Caco-2 (cell line): Measurements from ENCODE around the gene CDC14A. TPM values are rescaled to one million over a fixed set of nuclear protein-coding genes. Genes with fewer than 3 reads are reported as not detected.

Experiments
- BruUV-seq: library from RNA; stranded (reverse); fragments of 400-500 nt; replicated peaks from 2 replicates; lab custom pipeline; 2021; lab: Mats Ljungman, UMichigan
- CTCF ChIA-PET: fragments of 300-600 bp; sonication (Branson Sonifier 250); formaldehyde crosslinking; loops from one replicate; lab custom pipeline; 2022; ENCODE audit warnings: antibody characterized with exemption; lab: Charles Lee
- POLR2A ChIA-PET: fragments of 300-600 bp; sonication (Branson Sonifier 250); formaldehyde crosslinking; loops from one replicate; lab custom pipeline; 2022; ENCODE audit warnings: antibody characterized with exemption; lab: Charles Lee
- DNase-seq, 2 experiments: peaks; one replicate each; pipeline versions ENCODE4 v3.0.0 to v3.0.0-alpha.2; 2020 to 2022
- H3K27me3 ChIP-seq: replicated peaks from 2 replicates; pipeline ENCODE4 v1.6.0; 2011; ENCODE audit warnings: low read length; ENCODE audit not compliant: control insufficient read depth, insufficient read depth
- H3K36me3 ChIP-seq: 2 replicates; pipeline ENCODE4 v1.5.1; 2011; ENCODE audit warnings: low read length; ENCODE audit not compliant: control insufficient read depth, insufficient read depth
- H3K4me1 ChIP-seq: fragments of 250-450 bp; sonication (Bioruptor Pico); 2 replicates; pipeline ENCODE4 v1.5.1; 2020; ENCODE audit warnings: mild to moderate bottlenecking
- H3K4me3 ChIP-seq: 2 replicates; pipeline ENCODE4 v1.5.1; 2011; ENCODE audit warnings: low read depth, mild to moderate bottlenecking, control low read depth, low read length
- H3K9me3 ChIP-seq: fragments of 250-450 bp; sonication (Bioruptor Pico); 2 replicates; pipeline ENCODE4 v1.5.1; 2020; ENCODE audit warnings: mild to moderate bottlenecking, moderate library complexity
- H3K27ac Mint-ChIP-seq: one replicate; pipeline ENCODE4 v1.8.0; 2022; ENCODE audit warnings: mixed read lengths; ENCODE audit not compliant: unreplicated experiment
- H3K27me3 Mint-ChIP-seq: one replicate; pipeline ENCODE4 v1.8.0; 2022; ENCODE audit warnings: mixed read lengths; ENCODE audit not compliant: insufficient read depth, unreplicated experiment
- H3K36me3 Mint-ChIP-seq: one replicate; pipeline ENCODE4 v1.8.0; 2022; ENCODE audit warnings: mild to moderate bottlenecking, mixed read lengths; ENCODE audit not compliant: insufficient read depth, unreplicated experiment
- H3K4me1 Mint-ChIP-seq: one replicate; pipeline ENCODE4 v1.8.0; 2022; ENCODE audit warnings: low read depth, mixed read lengths; ENCODE audit not compliant: unreplicated experiment
- H3K4me3 Mint-ChIP-seq: one replicate; pipeline ENCODE4 v1.8.0; 2022; ENCODE audit warnings: mild to moderate bottlenecking, moderate library complexity, mixed read lengths; ENCODE audit not compliant: unreplicated experiment
- H3K9me3 Mint-ChIP-seq: one replicate; pipeline ENCODE4 v1.8.0; 2022; ENCODE audit warnings: mixed read lengths; ENCODE audit not compliant: unreplicated experiment
- CTCF ChIP-seq, 2 experiments: fragments of 200-600 bp in 1 of 2; IDR thresholded peaks; 1 replicate in 1 of 2; 2 replicates in 1 of 2; pipeline versions ENCODE4 v1.5.1 to v1.8.0; 2011 to 2022; ENCODE audit warnings: antibody characterized with exemption in 1 of 2, control low read depth in 1 of 2, inconsistent platforms in 1 of 2, low read depth in 1 of 2, low read length in 1 of 2, mild to moderate bottlenecking in 1 of 2, moderate library complexity in 1 of 2; ENCODE audit not compliant: insufficient read depth in 1 of 2, severe bottlenecking in 1 of 2, unreplicated experiment in 1 of 2
- intact Hi-C: fragments of 100-400 bp; cut with micrococcal nuclease; formaldehyde crosslinking; loops from one replicate; pipeline ENCODE4 v1.10.0; 2022; ENCODE audit not compliant: unreplicated experiment
- total RNA-seq: library from RNA; stranded (reverse); gene quantifications from 2 replicates; pipeline ENCODE4 v1.2.3, GENCODE V29; 2022

CDC14A gene
- total RNA-seq, 1 experiment from 2014 or later: 7.3 TPM

GRCh38 chr1:100395913-100396312, 43.6 kb downstream of the CDC14A start:
- TF ChIP-seq CTCF (IDR thresholded peaks at IDR 0.05; ENCODE audit: insufficient read depth in 1 of 2, low read depth in 1 of 2, low read length in 1 of 2, severe bottlenecking in 1 of 2, unreplicated experiment in 1 of 2): no peak
- no peak overlapping the region for H3K27ac Mint-ChIP-seq

GRCh38 chr1:100396651-100397050, 44.3 kb downstream of the CDC14A start:
- Histone ChIP-seq H3K4me3 (no peak overlapping the region), H3K4me1 (no peaks in the 10 kb centered on the region), H3K9me3 (no peaks in the 10 kb centered on the region), H3K36me3 (no peaks in the 10 kb centered on the region), H3K27me3 (no peaks in the 10 kb centered on the region)
- ChIA-PET CTCF (no interaction called here), POLR2A (no interaction called here)
- Mint-ChIP-seq H3K4me3 (no peak overlapping the region), H3K9me3 (no peaks in the 10 kb centered on the region), H3K4me1 (no peaks in the 10 kb centered on the region), H3K27me3 (no peaks in the 10 kb centered on the region), H3K36me3 (no peaks in the 10 kb centered on the region), H3K27ac (no peak overlapping the region)
- DNase-seq: no peak
- no peak for TF ChIP-seq CTCF (IDR thresholded peaks at IDR 0.05; ENCODE audit: insufficient read depth in 1 of 2, low read depth in 1 of 2, low read length in 1 of 2, severe bottlenecking in 1 of 2, unreplicated experiment in 1 of 2)
- no TSS peak for BruUV-seq
- intact Hi-C loops: no loop called here

More at GRCh38 chr1:100395913-100396312, 43.6 kb downstream of the CDC14A start:
- Mint-ChIP-seq H3K9me3 (no peaks in the 10 kb centered on the region), H3K4me3 (no peak overlapping the region), H3K36me3 (no peaks in the 10 kb centered on the region), H3K4me1 (no peaks in the 10 kb centered on the region), H3K27me3 (no peaks in the 10 kb centered on the region)
- BruUV-seq: no TSS peak
- CTCF ChIA-PET: no interaction called here
- Histone ChIP-seq H3K27me3 (no peaks in the 10 kb centered on the region), H3K4me3 (no peak overlapping the region), H3K9me3 (no peaks in the 10 kb centered on the region), H3K36me3 (no peaks in the 10 kb centered on the region), H3K4me1 (no peaks in the 10 kb centered on the region)
- POLR2A ChIA-PET: no interaction called here
- intact Hi-C loops: no loop called here
- DNase-seq: no peak

GRCh38 chr1:100397681-100398080, 45.4 kb downstream of the CDC14A start:
- Mint-ChIP-seq H3K27me3 (no peaks in the 10 kb centered on the region), H3K9me3 (no peaks in the 10 kb centered on the region), H3K4me3 (no peak overlapping the region), H3K36me3 (peaks cover 2% of the 10 kb centered on the region), H3K4me1 (no peaks in the 10 kb centered on the region), H3K27ac (no peak overlapping the region)
- Histone ChIP-seq H3K4me1 (no peaks in the 10 kb centered on the region), H3K36me3 (no peaks in the 10 kb centered on the region), H3K9me3 (no peaks in the 10 kb centered on the region), H3K27me3 (no peaks in the 10 kb centered on the region), H3K4me3 (no peak overlapping the region)
- CTCF ChIA-PET: no interaction called here
- BruUV-seq: no TSS peak
- TF ChIP-seq CTCF (IDR thresholded peaks at IDR 0.05; ENCODE audit: insufficient read depth in 1 of 2, low read depth in 1 of 2, low read length in 1 of 2, severe bottlenecking in 1 of 2, unreplicated experiment in 1 of 2): no peak
- POLR2A ChIA-PET: no interaction called here
- intact Hi-C loops: no loop called here
- DNase-seq: no peak
